HCT116 (cell line): ENCODE results near the gene ABHD14A.

Experiments used
- ATF3 ChIP-seq: IDR thresholded peaks from 2 replicates; pipeline ENCODE4 v1.6.1; 2012
- CTCF ChIP-seq, 3 experiments: fragments of 200-600 bp in 1 of 3; sonication (generic) in 1 of 3; IDR thresholded peaks in 2 of 3; conservative IDR thresholded peaks in 1 of 3; 2 replicates each; pipeline ENCODE4 v1.5.1; 2012 to 2017; ENCODE audit warnings: low read depth in 2 of 3, low read length in 2 of 3, antibody characterized with exemption in 1 of 3, borderline replicate concordance in 1 of 3, control low read depth in 1 of 3, mild to moderate bottlenecking in 1 of 3, mixed read lengths in 1 of 3, mixed run types in 1 of 3, moderate library complexity in 1 of 3; ENCODE audit not compliant: insufficient read depth in 1 of 3
- EGR1 ChIP-seq: IDR thresholded peaks from 2 replicates; pipeline ENCODE4 v1.6.1; 2012; ENCODE audit warnings: low read depth
- EZH2 ChIP-seq: fragments of 200-600 bp; sonication (generic); IDR thresholded peaks from 2 replicates; pipeline ENCODE4 v1.6.1; 2017; ENCODE audit warnings: antibody characterized with exemption, mixed run types
- EZH2phosphoT487 ChIP-seq: fragments of 200-600 bp; IDR thresholded peaks from 2 replicates; pipeline ENCODE4 v1.6.1; 2018; ENCODE audit warnings: antibody characterized with exemption, borderline replicate concordance
- POLR2AphosphoS5 ChIP-seq: IDR thresholded peaks from 2 replicates; pipeline ENCODE4 v1.6.1; 2011; ENCODE audit warnings: mild to moderate bottlenecking, low read depth, low read length, moderate library complexity
- SIN3A ChIP-seq: IDR thresholded peaks from 2 replicates; pipeline ENCODE4 v1.6.1; 2012; ENCODE audit warnings: low read depth
- SP1 ChIP-seq: IDR thresholded peaks from 2 replicates; pipeline ENCODE4 v1.6.1; 2012; ENCODE audit warnings: low read depth
- TF ChIP-seq, protein P1 (sequence below): IDR thresholded peaks from 2 replicates; pipeline ENCODE4 v1.6.1; 2012

GRCh38 chr3:51935886-51936755 is 38.7 kb upstream of the ABHD14A start:
- TF ChIP-seq CTCF (IDR thresholded peaks at IDR 0.05 in 2 of 3, conservative IDR thresholded peaks at IDR 0.05 in 1 of 3; ENCODE audit: borderline replicate concordance in 1 of 3, insufficient read depth in 1 of 3, low read depth in 2 of 3, low read length in 2 of 3) (no peak), POLR2AphosphoS5 (no peak), SP1 (no peak), EZH2phosphoT487 (no peak), ATF3 (no peak), EGR1 (no peak), SIN3A (no peak), EZH2 (no peak)
- TF ChIP-seq, protein P1, sequence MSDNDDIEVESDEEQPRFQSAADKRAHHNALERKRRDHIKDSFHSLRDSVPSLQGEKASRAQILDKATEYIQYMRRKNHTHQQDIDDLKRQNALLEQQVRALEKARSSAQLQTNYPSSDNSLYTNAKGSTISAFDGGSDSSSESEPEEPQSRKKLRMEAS: no peak
